H9 (cell line): Measurements from ENCODE around the gene TARM1. TPM values are rescaled to one million over a fixed set of nuclear protein-coding genes. Genes with fewer than 3 reads are reported as not detected.

ENCODE experiments used
- DNase-seq: peaks from one replicate; pipeline ENCODE4 v3.0.0-alpha.2; 2017
- H2AFZ ChIP-seq: one replicate; pipeline ENCODE4 v1.6.1; 2013; ENCODE audit warnings: mild to moderate bottlenecking, low read length, control low read depth, moderate library complexity
- H2AK5ac ChIP-seq: 2 replicates; pipeline ENCODE4 v1.6.1; 2013; ENCODE audit warnings: low read length, control low read depth, mixed read lengths; ENCODE audit not compliant: insufficient read length
- H2BK120ac ChIP-seq: one replicate; pipeline ENCODE4 v1.6.1; 2013; ENCODE audit warnings: low read depth, mild to moderate bottlenecking, low read length, control low read depth, inconsistent platforms; ENCODE audit not compliant: poor library complexity, severe bottlenecking
- H2BK12ac ChIP-seq: 2 replicates; pipeline ENCODE4 v1.6.1; 2013; ENCODE audit warnings: low read length, control low read depth, mixed read lengths, low read depth; ENCODE audit not compliant: insufficient read length
- H2BK15ac ChIP-seq: 2 replicates; pipeline ENCODE4 v1.6.1; 2013; ENCODE audit warnings: low read depth, low read length, control low read depth
- H2BK20ac ChIP-seq: one replicate; pipeline ENCODE4 v1.6.1; 2013; ENCODE audit warnings: low read depth, mild to moderate bottlenecking, low read length, control low read depth, inconsistent platforms; ENCODE audit not compliant: poor library complexity, severe bottlenecking
- H2BK5ac ChIP-seq: 2 replicates; pipeline ENCODE4 v1.6.1; 2013; ENCODE audit warnings: low read length, control low read depth, mixed read lengths; ENCODE audit not compliant: insufficient read length
- H3K14ac ChIP-seq: 2 replicates; pipeline ENCODE4 v1.6.1; 2013; ENCODE audit warnings: low read length, control low read depth; ENCODE audit not compliant: insufficient read depth
- H3K18ac ChIP-seq: 2 replicates; pipeline ENCODE4 v1.6.1; 2013; ENCODE audit warnings: low read depth, mild to moderate bottlenecking, mixed read lengths, low read length, control low read depth; ENCODE audit not compliant: insufficient read length
- H3K23ac ChIP-seq: 2 replicates; pipeline ENCODE4 v1.6.1; 2013; ENCODE audit warnings: low read length, control low read depth, mixed read lengths, low read depth; ENCODE audit not compliant: insufficient read length
- H3K23me2 ChIP-seq: 2 replicates; pipeline ENCODE4 v1.6.1; 2013; ENCODE audit warnings: low read depth, mild to moderate bottlenecking, mixed read lengths, low read length, control low read depth; ENCODE audit not compliant: insufficient read length, poor library complexity, severe bottlenecking
- H3K27ac ChIP-seq: 2 replicates; pipeline ENCODE4 v1.5.1; 2013; ENCODE audit warnings: low read length, control low read depth, mixed read lengths, low read depth; ENCODE audit not compliant: insufficient read length
- H3K27me3 ChIP-seq: 2 replicates; pipeline ENCODE4 v1.6.1; 2013; ENCODE audit warnings: low read length, control low read depth, inconsistent platforms; ENCODE audit not compliant: insufficient read depth
- H3K4ac ChIP-seq: 2 replicates; pipeline ENCODE4 v1.6.1; 2013; ENCODE audit warnings: low read depth, mild to moderate bottlenecking, control low read depth, inconsistent platforms, low read length, moderate library complexity
- H3K4me1 ChIP-seq: 2 replicates; pipeline ENCODE4 v1.6.1; 2013; ENCODE audit warnings: low read length, control low read depth, inconsistent platforms; ENCODE audit not compliant: insufficient read depth
- H3K4me2 ChIP-seq: 2 replicates; pipeline ENCODE4 v1.6.1; 2013; ENCODE audit warnings: low read length, control low read depth, mixed read lengths; ENCODE audit not compliant: insufficient read length, insufficient read depth
- H3K56ac ChIP-seq: 2 replicates; pipeline ENCODE4 v1.6.1; 2013; ENCODE audit warnings: low read depth, mild to moderate bottlenecking, mixed read lengths, low read length, control low read depth; ENCODE audit not compliant: insufficient read length
- H3K79me1 ChIP-seq: 2 replicates; pipeline ENCODE4 v1.6.1; 2013; ENCODE audit warnings: low read depth, mild to moderate bottlenecking, moderate library complexity, low read length, control low read depth, inconsistent platforms; ENCODE audit not compliant: insufficient read depth, poor library complexity, severe bottlenecking
- H3K79me2 ChIP-seq: 2 replicates; pipeline ENCODE4 v1.6.1; 2013; ENCODE audit warnings: low read length, control low read depth, inconsistent platforms; ENCODE audit not compliant: insufficient read depth
- H3K9ac ChIP-seq: 2 replicates; pipeline ENCODE4 v1.6.1; 2013; ENCODE audit warnings: low read length, control low read depth, mixed read lengths; ENCODE audit not compliant: insufficient read length; ENCODE audit errors: extremely low read depth
- H3K9me3 ChIP-seq: one replicate; pipeline ENCODE4 v1.6.1; 2013; ENCODE audit warnings: low read depth, low read length, inconsistent platforms; ENCODE audit not compliant: control insufficient read depth
- H3T11ph ChIP-seq: one replicate; pipeline ENCODE4 v1.6.1; 2013; ENCODE audit warnings: mild to moderate bottlenecking, low read length, control low read depth, inconsistent platforms
- H4K20me1 ChIP-seq: one replicate; pipeline ENCODE4 v1.6.1; 2013; ENCODE audit not compliant: control insufficient read depth, insufficient read length, insufficient read depth
- H4K5ac ChIP-seq: 2 replicates; pipeline ENCODE4 v1.6.1; 2013; ENCODE audit warnings: low read depth, mild to moderate bottlenecking, mixed read lengths, low read length, control low read depth; ENCODE audit not compliant: insufficient read length
- H4K8ac ChIP-seq: replicated peaks from 2 replicates; pipeline ENCODE4 v1.6.1; 2013; ENCODE audit warnings: low read length, control low read depth, mixed read lengths, low read depth; ENCODE audit not compliant: insufficient read length
- H4K91ac ChIP-seq: 2 replicates; pipeline ENCODE4 v1.6.1; 2013; ENCODE audit warnings: low read depth, mild to moderate bottlenecking, moderate library complexity, mixed read lengths, low read length, control low read depth; ENCODE audit not compliant: insufficient read length
- H3K27ac Mint-ChIP-seq, 3 experiments: 2 replicates in 2 of 3; 3 replicates in 1 of 3; pipeline ENCODE4 v1.8.0; 2020 to 2021; ENCODE audit warnings: mixed read lengths in 3 of 3, mild to moderate bottlenecking in 1 of 3, moderate library complexity in 1 of 3
- H3K27me3 Mint-ChIP-seq: 2 replicates; pipeline ENCODE4 v1.8.0; 2021; ENCODE audit warnings: low read depth, mild to moderate bottlenecking, moderate library complexity, mixed read lengths
- H3K36me3 Mint-ChIP-seq, 3 experiments: 2 replicates in 2 of 3; 3 replicates in 1 of 3; pipeline ENCODE4 v1.8.0; 2020 to 2021; ENCODE audit warnings: low read depth in 3 of 3, mixed read lengths in 3 of 3; ENCODE audit not compliant: insufficient read depth in 1 of 3
- H3K4me1 Mint-ChIP-seq, 2 experiments: 2 replicates each; pipeline ENCODE4 v1.8.0; 2020; ENCODE audit warnings: mixed read lengths in 2 of 2
- H3K4me3 Mint-ChIP-seq, 2 experiments: 2 replicates in 1 of 2; 3 replicates in 1 of 2; pipeline ENCODE4 v1.8.0; 2020 to 2021; ENCODE audit warnings: mild to moderate bottlenecking in 2 of 2, mixed read lengths in 2 of 2, moderate library complexity in 1 of 2
- H3K9me3 Mint-ChIP-seq, 2 experiments: 2 replicates in 1 of 2; 3 replicates in 1 of 2; pipeline ENCODE4 v1.8.0; 2020; ENCODE audit warnings: mild to moderate bottlenecking in 2 of 2, mixed read lengths in 2 of 2, moderate library complexity in 1 of 2
- WGBS: extraction: QIAGEN DNeasy Blood & Tissue Kit; methylation state at CpG from one replicate; pipeline ENCODE4 v1.1.7; 2013; ENCODE audit warnings: missing lambda C conversion rate, low lambda C conversion rate, mixed read lengths; ENCODE audit not compliant: insufficient read length; ENCODE audit errors: extremely low coverage; 5-methylcytosine and 5-hydroxymethylcytosine counted together
- total RNA-seq: library from RNA; stranded (reverse); gene quantifications from 2 replicates; pipeline ENCODE4 v1.2.1, GENCODE V29; 2021
- TF ChIP-seq, protein P1 (sequence below): fragments of 200-600 bp; sonication (generic); conservative IDR thresholded peaks from 3 replicates; pipeline ENCODE4 v1.8.0; 2021; ENCODE audit warnings: antibody characterized with exemption, mild to moderate bottlenecking

TARM1 gene
- total RNA-seq, 1 experiment from 2014 or later: not detected

- no peak overlapping the region for H2BK120ac ChIP-seq
- TF ChIP-seq, protein P1, sequence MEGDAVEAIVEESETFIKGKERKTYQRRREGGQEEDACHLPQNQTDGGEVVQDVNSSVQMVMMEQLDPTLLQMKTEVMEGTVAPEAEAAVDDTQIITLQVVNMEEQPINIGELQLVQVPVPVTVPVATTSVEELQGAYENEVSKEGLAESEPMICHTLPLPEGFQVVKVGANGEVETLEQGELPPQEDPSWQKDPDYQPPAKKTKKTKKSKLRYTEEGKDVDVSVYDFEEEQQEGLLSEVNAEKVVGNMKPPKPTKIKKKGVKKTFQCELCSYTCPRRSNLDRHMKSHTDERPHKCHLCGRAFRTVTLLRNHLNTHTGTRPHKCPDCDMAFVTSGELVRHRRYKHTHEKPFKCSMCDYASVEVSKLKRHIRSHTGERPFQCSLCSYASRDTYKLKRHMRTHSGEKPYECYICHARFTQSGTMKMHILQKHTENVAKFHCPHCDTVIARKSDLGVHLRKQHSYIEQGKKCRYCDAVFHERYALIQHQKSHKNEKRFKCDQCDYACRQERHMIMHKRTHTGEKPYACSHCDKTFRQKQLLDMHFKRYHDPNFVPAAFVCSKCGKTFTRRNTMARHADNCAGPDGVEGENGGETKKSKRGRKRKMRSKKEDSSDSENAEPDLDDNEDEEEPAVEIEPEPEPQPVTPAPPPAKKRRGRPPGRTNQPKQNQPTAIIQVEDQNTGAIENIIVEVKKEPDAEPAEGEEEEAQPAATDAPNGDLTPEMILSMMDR: no peak
- H3K56ac ChIP-seq: no peak overlapping the region
- H3K4me1 ChIP-seq: no peaks in the 10 kb centered on the region; the same call in 1 of the 2 replicates
- no peak overlapping the region for H4K5ac ChIP-seq
- no peak overlapping the region for H3K4ac ChIP-seq
- no peak overlapping the region for H3K23ac ChIP-seq
- H2BK15ac ChIP-seq: no peak overlapping the region
- no peak overlapping the region for H3T11ph ChIP-seq
- peaks cover 0 to 3% (median 0%) of the 10 kb centered on the region in 3 experiments; a peak in 1 of 7 replicates for H3K36me3 Mint-ChIP-seq
- peaks cover 23 to 25% of the 10 kb centered on the region in 2 experiments for H3K4me1 Mint-ChIP-seq
- no peak overlapping the region for H2AFZ ChIP-seq
- H4K91ac ChIP-seq: no peak overlapping the region
- no peak overlapping the region for H2AK5ac ChIP-seq
- no peak overlapping the region for H3K18ac ChIP-seq
- WGBS: no CpG with 5 or more reads among the region's 7 CpGs
- peaks cover 0 to 1% of the 10 kb centered on the region in 2 experiments; a peak in 1 of 5 replicates for H3K9me3 Mint-ChIP-seq
- H3K27ac Mint-ChIP-seq: no peak overlapping the region
- H2BK20ac ChIP-seq: no peak overlapping the region
- no peaks in the 10 kb centered on the region for H3K23me2 ChIP-seq
- H3K27me3 Mint-ChIP-seq: peaks cover 8% of the 10 kb centered on the region
- no peak overlapping the region for H3K14ac ChIP-seq
- no peak overlapping the region for H3K4me3 Mint-ChIP-seq
- no peak overlapping the region for H2BK12ac ChIP-seq
- no peaks in the 10 kb centered on the region for H3K27me3 ChIP-seq
- no peaks in the 10 kb centered on the region for H3K9me3 ChIP-seq
- no peaks in the 10 kb centered on the region for H4K20me1 ChIP-seq
- H3K27ac ChIP-seq: no peak overlapping the region
- H3K79me2 ChIP-seq: no peaks in the 10 kb centered on the region
- H3K4me2 ChIP-seq: no peak overlapping the region
- no peak for DNase-seq
- no peak overlapping the region for H2BK5ac ChIP-seq
- H3K9ac ChIP-seq: no peak overlapping the region
- H4K8ac ChIP-seq: no peak overlapping the region
- no peaks in the 10 kb centered on the region for H3K79me1 ChIP-seq
These were observed 54.5 kb downstream of the TARM1 start for GRCh38 chr19:54026656-54027055.
